GM21390 (cell line): ENCODE measurements around the gene ENTR1.
"Not testable (repeated sequence)": the region's sequence is repeated elsewhere in the genome, so short reads cannot be mapped to it uniquely, and the experiment has no call there.

Experiments
- ATAC-seq: cut with Tn5 transposase; IDR thresholded peaks from one replicate; pipeline ENCODE4 v1.9.1; 2021; ENCODE audit not compliant: unreplicated experiment

Gene ENTR1

DNA sequence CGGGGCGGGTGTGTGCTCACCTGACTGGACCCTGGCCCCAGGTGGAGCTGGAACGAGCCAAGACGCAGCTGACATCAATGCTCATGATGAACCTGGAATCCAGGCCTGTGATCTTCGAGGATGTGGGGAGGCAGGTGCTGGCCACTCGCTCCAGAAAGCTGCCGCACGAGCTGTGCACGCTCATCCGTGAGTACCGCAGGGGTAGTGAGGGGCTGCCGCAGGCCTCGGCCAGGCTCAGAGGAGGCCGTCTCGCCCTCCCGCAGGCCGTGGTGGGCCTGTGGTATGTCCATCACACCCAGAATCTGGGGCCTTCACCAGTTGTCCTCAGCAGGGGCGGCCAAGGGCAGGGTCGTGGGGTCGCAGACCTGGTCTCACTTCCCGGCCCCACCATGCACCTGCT lies 11.4 kb upstream of the ENTR1 start:
- no peak for ATAC-seq

DNA sequence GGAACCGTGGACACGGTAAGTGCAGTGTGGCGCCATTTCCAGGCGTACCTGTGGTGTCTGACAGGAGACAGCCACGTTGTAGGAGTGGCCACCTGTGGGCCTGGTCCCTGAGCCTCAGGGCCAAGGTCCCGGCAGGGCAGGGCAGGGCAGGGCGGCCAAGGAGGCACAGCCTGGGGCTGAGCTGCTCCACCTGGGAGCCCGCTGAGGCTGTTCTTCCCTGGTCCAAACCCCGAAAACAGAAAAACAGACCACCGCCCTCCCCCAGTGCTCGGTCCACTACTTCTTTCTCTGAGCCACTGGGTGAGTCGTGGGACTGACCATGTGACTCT lies 8.6 kb upstream of the ENTR1 start:
- no peak for ATAC-seq

DNA sequence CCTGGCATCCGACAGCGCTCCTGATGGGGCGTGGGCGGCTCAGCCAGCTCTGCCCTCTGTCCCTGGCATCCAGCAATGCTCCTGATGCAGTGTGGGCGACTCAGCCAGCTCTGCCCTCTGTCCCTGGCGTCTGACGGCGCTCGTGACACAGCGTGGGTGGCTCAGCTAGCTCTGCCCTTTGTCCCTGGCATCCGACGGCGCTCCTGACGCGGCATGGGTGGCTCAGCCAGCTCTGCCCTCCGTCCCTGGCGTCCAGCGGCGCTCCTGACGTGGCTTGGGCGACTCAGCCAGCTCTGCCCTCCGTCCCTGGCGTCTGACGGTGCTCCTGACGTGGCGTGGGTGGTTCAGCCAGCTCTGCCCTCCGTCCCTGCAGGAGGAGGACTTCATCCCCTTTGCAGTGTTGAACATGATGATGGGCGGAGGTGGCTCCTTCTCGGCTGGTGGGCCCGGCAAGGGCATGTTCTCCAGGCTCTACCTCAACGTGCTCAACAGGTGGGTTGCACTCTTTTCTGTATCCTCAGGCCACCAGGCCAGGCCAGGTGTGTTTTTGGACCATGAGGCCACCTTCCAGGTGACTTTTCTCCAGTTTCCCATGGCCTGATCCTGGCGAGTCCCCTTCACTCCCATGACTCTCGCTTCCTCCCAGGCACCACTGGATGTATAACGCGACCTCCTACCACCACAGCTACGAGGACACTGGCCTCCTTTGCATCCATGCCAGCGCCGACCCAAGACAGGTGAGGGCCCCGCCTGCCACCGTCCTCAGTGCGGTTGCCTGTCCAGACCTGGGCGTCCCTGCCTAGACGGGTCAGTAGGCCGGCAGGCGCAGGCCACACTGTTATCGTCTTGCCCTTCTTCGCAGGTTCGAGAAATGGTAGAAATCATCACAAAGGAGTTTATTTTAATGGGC lies 8.0 kb upstream of the ENTR1 start:
- ATAC-seq: no peak

DNA sequence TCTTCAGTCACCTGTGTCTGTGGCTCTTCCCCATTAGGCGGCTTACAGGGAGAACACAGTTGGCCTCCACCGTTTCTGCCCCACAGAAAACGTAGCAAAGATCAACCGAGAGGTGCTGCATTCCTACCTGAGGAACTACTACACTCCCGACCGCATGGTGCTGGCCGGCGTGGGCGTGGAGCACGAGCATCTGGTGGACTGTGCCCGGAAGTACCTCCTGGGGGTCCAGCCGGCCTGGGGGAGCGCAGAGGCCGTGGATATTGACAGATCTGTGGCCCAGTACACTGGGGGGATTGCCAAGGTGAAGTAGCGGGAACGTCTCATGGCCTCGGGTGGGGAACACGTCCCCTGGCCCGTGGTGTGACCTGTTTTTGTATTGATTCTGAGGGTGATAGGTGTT lies 6.5 kb upstream of the ENTR1 start:
- ATAC-seq: no peak

GRCh38 chr9:136416427-136416826 lies 6.0 kb upstream of the ENTR1 start:
- ATAC-seq: no peak

DNA sequence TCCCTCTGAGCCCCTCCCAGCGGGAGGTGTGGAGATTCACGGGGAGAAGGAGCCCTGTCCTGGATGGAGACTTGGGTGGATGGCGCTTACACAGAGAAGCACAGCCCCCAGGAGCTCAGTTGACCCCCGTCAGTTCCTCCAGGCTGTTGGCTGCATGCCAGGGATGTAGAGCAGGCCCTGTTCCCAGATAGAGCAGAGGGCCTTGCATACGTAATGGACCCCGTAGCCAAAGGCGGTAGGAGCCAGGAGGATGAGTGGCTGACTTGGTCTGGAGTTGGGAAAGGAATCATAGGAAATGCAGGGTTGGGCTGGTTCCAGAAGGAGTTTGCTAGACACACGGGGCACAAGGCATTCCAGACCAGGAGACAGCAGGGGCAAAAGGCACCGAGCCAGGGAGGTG lies 2.5 kb upstream of the ENTR1 start:
- ATAC-seq: no peak

- ATAC-seq: no peak
These were observed 964 bp upstream of the ENTR1 start for GRCh38 chr9:136411378-136411777.

GRCh38 chr9:136409557-136410455 lies 608 bp downstream of the ENTR1 start:
- ATAC-seq: peak; percentile 26

- no peak for ATAC-seq
These were observed 2.5 kb downstream of the ENTR1 start for GRCh38 chr9:136407911-136408310.

DNA sequence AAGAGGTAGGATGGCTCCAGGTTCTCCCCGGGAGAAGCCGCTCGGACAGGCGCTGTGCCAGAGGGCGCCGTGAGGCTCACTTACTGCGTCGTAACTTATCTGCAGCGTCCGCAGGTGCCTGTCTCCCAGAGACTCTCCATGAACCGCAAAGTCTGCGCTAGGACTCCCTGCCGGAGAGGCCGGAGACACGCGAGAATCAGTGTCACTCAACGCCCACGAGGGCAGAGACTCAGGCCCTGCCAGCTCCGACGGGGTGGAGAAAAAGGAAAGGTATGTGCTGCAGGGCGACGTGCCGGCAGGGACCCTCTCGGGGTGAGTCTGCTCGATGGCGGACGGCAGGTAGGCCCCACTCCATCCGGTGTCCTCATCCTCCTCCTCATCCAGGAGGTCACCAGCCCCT lies 3.4 kb downstream of the ENTR1 start:
- not testable (repeated sequence) for ATAC-seq

- ATAC-seq: not testable (repeated sequence)
These were observed 4.5 kb downstream of the ENTR1 start for GRCh38 chr9:136405904-136406303.

GRCh38 chr9:136405481-136405880 lies 4.9 kb downstream of the ENTR1 start:
- ATAC-seq: no peak

GRCh38 chr9:136404801-136405136 lies 5.6 kb downstream of the ENTR1 start:
- ATAC-seq: no peak

DNA sequence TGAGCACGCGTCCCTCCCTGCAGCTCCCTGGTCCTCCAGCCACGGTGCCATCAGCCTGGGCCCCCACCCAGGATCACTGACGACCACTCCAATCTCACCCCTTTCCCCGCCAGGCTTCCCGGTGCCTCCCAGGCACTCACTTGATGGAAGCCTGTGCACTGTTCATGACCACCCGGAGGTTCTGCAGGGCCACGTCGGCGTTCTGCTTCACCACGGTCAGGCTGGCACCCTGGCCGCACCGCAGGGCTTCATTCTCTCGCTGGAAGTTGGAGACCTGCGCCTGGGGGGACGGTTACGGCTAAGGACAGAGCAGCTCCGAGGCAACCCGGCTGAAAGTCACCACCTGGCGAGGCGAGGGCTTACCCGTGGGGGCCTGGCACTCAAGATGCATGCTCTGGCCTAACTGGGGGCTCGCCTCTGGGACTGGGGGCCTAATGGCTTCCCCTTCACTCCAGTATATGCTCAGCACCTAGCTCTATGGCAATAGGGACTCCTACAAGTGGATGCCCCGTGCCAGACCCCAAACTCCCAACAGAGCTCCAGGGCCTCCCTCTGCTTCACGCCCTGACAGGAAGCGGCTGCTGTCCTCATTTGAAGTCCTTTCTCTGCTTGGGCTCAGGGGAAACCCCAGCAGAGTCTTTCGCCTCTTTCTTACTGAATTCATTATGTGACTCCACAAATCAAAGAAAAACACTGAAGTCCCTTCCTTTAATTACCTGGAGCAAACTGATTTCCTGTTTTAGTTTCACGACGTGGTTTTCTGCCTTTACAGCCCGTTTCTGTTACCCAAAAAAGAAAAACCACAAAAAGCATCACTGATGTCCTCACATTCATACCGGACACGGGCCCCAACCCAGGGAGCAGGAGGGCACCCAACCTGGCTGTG lies 6.3 kb downstream of the ENTR1 start:
- ATAC-seq: no peak

DNA sequence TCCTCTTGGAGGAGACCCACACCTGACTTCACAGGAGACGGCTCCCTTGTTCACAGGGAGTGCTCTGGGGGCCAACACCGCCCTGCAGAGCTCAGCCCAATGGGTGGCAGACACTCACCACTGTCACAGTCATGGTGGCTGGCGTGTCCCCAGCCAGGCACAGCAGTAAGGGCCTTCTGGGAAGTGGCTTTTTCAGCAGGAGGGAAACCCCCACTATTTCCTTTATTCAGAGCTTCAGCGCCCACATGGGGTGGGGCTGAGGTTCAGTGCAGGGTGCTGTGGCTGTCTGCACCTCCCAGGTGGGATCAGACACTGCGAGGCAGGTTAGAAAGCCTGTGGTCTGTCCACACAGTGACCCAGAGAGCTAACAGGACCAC lies 6.9 kb downstream of the ENTR1 start:
- no peak for ATAC-seq

- no peak for ATAC-seq
These were observed 8.3 kb downstream of the ENTR1 start for GRCh38 chr9:136402067-136402466.

GRCh38 chr9:136401173-136401922 lies 9.1 kb downstream of the ENTR1 start:
- no peak for ATAC-seq

- peak; percentile 72 for ATAC-seq
These were observed 10.2 kb downstream of the ENTR1 start, which contains the start of gene SNAPC4 for GRCh38 chr9:136400038-136400834. Gene SNAPC4, minus strand, starts transcription at chr9:136400170. Its CDS starts 1,742 bp downstream, at chr9:136398428.

DNA sequence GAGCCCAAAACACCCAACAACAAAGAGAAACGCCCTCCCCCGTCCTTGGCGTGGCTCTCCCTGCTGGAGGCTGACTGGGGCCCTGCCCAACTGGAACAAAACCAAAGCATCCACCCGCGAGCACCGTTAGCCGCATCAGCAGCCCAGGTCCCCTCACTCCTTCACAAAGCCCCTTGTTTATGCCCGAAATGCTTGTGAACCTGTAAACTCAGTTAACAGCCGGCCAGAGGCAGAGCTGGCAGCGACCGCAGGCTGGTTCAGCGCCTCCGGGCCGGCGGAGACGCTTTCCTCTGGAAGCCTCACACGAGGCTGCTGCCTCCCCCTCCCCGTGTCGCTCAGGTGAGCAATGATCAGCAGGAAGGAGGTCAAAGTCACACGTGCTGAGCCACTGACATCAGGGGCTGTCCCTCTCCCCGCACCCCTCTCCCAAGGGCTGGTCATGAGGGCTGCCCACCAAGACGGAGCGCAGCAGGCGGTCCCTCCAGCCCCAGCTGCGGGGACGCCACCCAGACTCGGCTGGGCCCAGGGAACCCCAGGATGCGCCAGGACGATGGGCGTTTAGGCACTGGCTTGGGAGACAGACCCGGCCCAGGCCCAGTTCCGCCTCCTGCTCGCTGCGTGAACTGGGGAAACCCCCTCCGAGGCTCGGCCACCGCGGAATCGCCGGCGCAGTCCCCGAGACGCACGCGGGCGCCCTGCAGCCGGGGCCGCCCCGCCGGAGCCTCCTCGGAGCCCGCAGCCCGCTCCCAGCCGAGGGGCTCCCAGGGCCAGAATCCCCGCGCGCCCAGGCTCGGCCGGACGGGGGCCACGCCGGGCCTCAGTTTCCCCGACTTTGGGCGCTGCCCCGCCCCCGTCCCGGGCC lies 11.0 kb downstream of the ENTR1 start:
- ATAC-seq: peak; percentile 33
